Inflammatory macrophage treated with lipopolysaccharide for 4 hours (primary cell): ENCODE data around the gene NAV2.

Experiments used
- DNase-seq: peaks from one replicate; pipeline ENCODE4 v3.0.0-alpha.2; 2020

The NAV2 gene

GRCh38 chr11:20050048-20050447 lies 337.4 kb downstream of the NAV2 start:
- DNase-seq = no peak

- no peak for DNase-seq
Measured at GRCh38 chr11:20050551-20051333, 338.1 kb downstream of the NAV2 start.

GRCh38 chr11:20051469-20052399 lies 339.1 kb downstream of the NAV2 start:
- DNase-seq = no peak

GRCh38 chr11:20053572-20053971 lies 340.9 kb downstream of the NAV2 start:
- no peak for DNase-seq

- no peak for DNase-seq
Measured at GRCh38 chr11:20054584-20054983, 341.9 kb downstream of the NAV2 start.

GRCh38 chr11:20055312-20055711 lies 342.7 kb downstream of the NAV2 start:
- DNase-seq = no peak

- no peak for DNase-seq
Measured at GRCh38 chr11:20056109-20056949, 343.7 kb downstream of the NAV2 start.

- DNase-seq = no peak
Measured at GRCh38 chr11:20056950-20057943, 344.6 kb downstream of the NAV2 start.

- no peak for DNase-seq
Measured at GRCh38 chr11:20058749-20059458, 346.3 kb downstream of the NAV2 start.

GRCh38 chr11:20059587-20060021 lies 347.0 kb downstream of the NAV2 start:
- no peak for DNase-seq

GRCh38 chr11:20060181-20060580 lies 347.5 kb downstream of the NAV2 start:
- DNase-seq = no peak

- no peak for DNase-seq
Measured at GRCh38 chr11:20060647-20061205, 348.1 kb downstream of the NAV2 start.

- no peak for DNase-seq
Measured at GRCh38 chr11:20061776-20062175, 349.1 kb downstream of the NAV2 start.

- DNase-seq = no peak
Measured at GRCh38 chr11:20064961-20065405, 352.3 kb downstream of the NAV2 start.

GRCh38 chr11:20065406-20065805 lies 352.8 kb downstream of the NAV2 start:
- DNase-seq = no peak

GRCh38 chr11:20066013-20066782 lies 353.6 kb downstream of the NAV2 start:
- no peak for DNase-seq

GRCh38 chr11:20066783-20067156 lies 354.1 kb downstream of the NAV2 start:
- no peak for DNase-seq

GRCh38 chr11:20067665-20068064 lies 355.0 kb downstream of the NAV2 start:
- DNase-seq = no peak

GRCh38 chr11:20068691-20069090 lies 356.1 kb downstream of the NAV2 start:
- no peak for DNase-seq

GRCh38 chr11:20070459-20070858 lies 357.8 kb downstream of the NAV2 start:
- no peak for DNase-seq
